HG03135 (cell line): ENCODE data around the gene CCDC107.
A peak's percentile ranks its signal among the peaks of the same experiment; 100 is the strongest.
"Not testable (repeated sequence)": the region's sequence is repeated elsewhere in the genome, so short reads cannot be mapped to it uniquely, and the experiment has no call there.

Experiments
- ATAC-seq: cut with Tn5 transposase; IDR thresholded peaks from one replicate; pipeline ENCODE4 v1.9.1; 2021; ENCODE audit warnings: mild to moderate bottlenecking, moderate library complexity; ENCODE audit not compliant: unreplicated experiment

CCDC107 gene

GRCh38 chr9:35658137-35658967 lies at the start of gene CCDC107:
TSS of gene CCDC107 (plus strand) at chr9:35658292. CDS start at chr9:35658380, 88 bp downstream.
- ATAC-seq = peak; percentile 68

- ATAC-seq = no peak
Measured at GRCh38 chr9:35609001-35609819, 48.9 kb upstream of the CCDC107 start.

GRCh38 chr9:35609820-35610163 lies 48.3 kb upstream of the CCDC107 start:
- no peak for ATAC-seq

- no peak for ATAC-seq
Measured at GRCh38 chr9:35611230-35611797, 46.8 kb upstream of the CCDC107 start.

- ATAC-seq = not testable (repeated sequence)
Measured at GRCh38 chr9:35612066-35612465, 46.0 kb upstream of the CCDC107 start.

GRCh38 chr9:35612843-35613242 lies 45.2 kb upstream of the CCDC107 start:
- no peak for ATAC-seq

GRCh38 chr9:35615981-35616680 lies 42.0 kb upstream of the CCDC107 start:
- no peak for ATAC-seq

GRCh38 chr9:35616681-35617459 lies 41.2 kb upstream of the CCDC107 start:
- ATAC-seq = no peak

- ATAC-seq = no peak
Measured at GRCh38 chr9:35617548-35617947, 40.5 kb upstream of the CCDC107 start.

- ATAC-seq = no peak
Measured at GRCh38 chr9:35618325-35618727, 39.8 kb upstream of the CCDC107 start, which contains the start of gene CD72. TSS of gene CD72 (minus strand) at chr9:35618413. CDS start at chr9:35618303, 110 bp downstream.

- peak; percentile 38 for ATAC-seq
Measured at GRCh38 chr9:35618854-35619799, 39.0 kb upstream of the CCDC107 start.

- peak; percentile 56 for ATAC-seq
Measured at GRCh38 chr9:35619800-35620158, 38.3 kb upstream of the CCDC107 start.

GRCh38 chr9:35627575-35627974 lies 30.5 kb upstream of the CCDC107 start:
- no peak for ATAC-seq

- no peak for ATAC-seq
Measured at GRCh38 chr9:35628389-35628991, 29.6 kb upstream of the CCDC107 start.

GRCh38 chr9:35629597-35629996 lies 28.5 kb upstream of the CCDC107 start:
- no peak for ATAC-seq

- no peak for ATAC-seq
Measured at GRCh38 chr9:35635730-35636129, 22.4 kb upstream of the CCDC107 start.

GRCh38 chr9:35636135-35636876 lies 21.8 kb upstream of the CCDC107 start:
- no peak for ATAC-seq

- ATAC-seq = not testable (repeated sequence)
Measured at GRCh38 chr9:35636877-35637246, 21.2 kb upstream of the CCDC107 start.
